ENCODE results near the gene TMEM132C. TPM values are rescaled to one million over a fixed set of nuclear protein-coding genes. Genes with fewer than 3 reads are reported as not detected.

Gene TMEM132C
- total and polyA plus RNA-seq, 2 of the 8 experiments (the other 6 are each of a cell fraction or from before 2014, with no cell fraction given): 0.23 to 0.76 TPM

- H3K14ac ChIP-seq (ENCODE audit: insufficient read length): no peak overlapping the region
- POLR2A ChIA-PET (ENCODE audit: partially characterized antibody): no interaction called here
- H2BK120ac ChIP-seq (replicated peaks; ENCODE audit: low read depth, low read length): no peak overlapping the region
- H3K23ac ChIP-seq (ENCODE audit: insufficient read length): no peak overlapping the region
- no peak overlapping the region for H3K4ac ChIP-seq (replicated peaks; ENCODE audit: insufficient read length, low read depth, low read length)
- H3K18ac ChIP-seq (ENCODE audit: extremely low read depth, low read length): no peak overlapping the region
- no peaks in the 10 kb centered on the region; the same call in 1 of the 2 replicates for H3K79me1 ChIP-seq (ENCODE audit: low read depth, low read length)
- no peak overlapping the region for H2BK15ac ChIP-seq (ENCODE audit: low read length)
- no peak overlapping the region for H3K56ac ChIP-seq (replicated peaks; ENCODE audit: insufficient read length, low read depth, low read length)
- no peaks in the 10 kb centered on the region for H3K36me3 ChIP-seq (ENCODE audit: control insufficient read depth in 2 of 4, insufficient read depth in 4 of 4, low read length in 3 of 4)
- H2AK5ac ChIP-seq (ENCODE audit: low read depth, low read length): no peak overlapping the region
- no peaks in the 10 kb centered on the region for H3K23me2 ChIP-seq (ENCODE audit: low read depth, low read length)
- H3K9me3 ChIP-seq (ENCODE audit: insufficient read depth in 2 of 2, low read depth in 1 of 2, low read length in 1 of 2): peaks cover 6 to 7% of the 10 kb centered on the region in 2 experiments; a peak in 3 of 4 replicates
- CTCF ChIA-PET (ENCODE audit: partially characterized antibody): interaction anchor here (0.6 kb wide), 1 partner anchor 530 kb away, joined by 3 read pairs; no protein-coding TSS in a partner anchor
- no peak overlapping the region for H2AFZ ChIP-seq (ENCODE audit: low read length)
- H3K9ac ChIP-seq (replicated peaks in 1 of 4; ENCODE audit: extremely low read depth in 1 of 4, low read depth in 3 of 4, low read length in 3 of 4): no peak overlapping the region
- H2BK20ac ChIP-seq (ENCODE audit: low read length): no peak overlapping the region
- H4K5ac ChIP-seq (ENCODE audit: insufficient read length, low read depth, low read length): no peak overlapping the region
- no peak overlapping the region for H4K91ac ChIP-seq (replicated peaks; ENCODE audit: insufficient read length, low read length)
- WGBS, 2 experiments (ENCODE audit: extremely low coverage in 1 of 2, insufficient coverage in 1 of 2, insufficient read length in 1 of 2, insufficient replicate concordance in 2 of 2, low coverage in 1 of 2, low lambda C conversion rate in 2 of 2, missing lambda C conversion rate in 1 of 2): 94% methylated on average over 12 of the region's 12 CpGs; no CpG with 5 or more reads in 1 of the 2 experiments
- 0 out of 7 replicates have a peak, but pooled peaks cover 0 to 2% (median 0%) of the 10 kb centered on the region in 4 experiments for H3K27me3 ChIP-seq (replicated peaks in 1 of 4; ENCODE audit: control insufficient read depth in 3 of 4, extremely low read depth in 1 of 4, insufficient read depth in 3 of 4, low read length in 3 of 4)
- no peak overlapping the region for H2BK5ac ChIP-seq (ENCODE audit: low read depth, low read length)
- no peak overlapping the region for H3K27ac ChIP-seq (ENCODE audit: low read depth, low read length)
- H4K20me1 ChIP-seq (replicated peaks in 1 of 2; ENCODE audit: control insufficient read depth in 1 of 2, insufficient read depth in 2 of 2, low read length in 2 of 2): no peaks in the 10 kb centered on the region
- H3K4me2 ChIP-seq (ENCODE audit: insufficient read depth in 1 of 2, low read depth in 2 of 2, low read length in 2 of 2): no peak overlapping the region
- no peak overlapping the region for H2BK12ac ChIP-seq (ENCODE audit: low read depth, low read length)
- FAIRE-seq (no peak), DNase-seq (ENCODE audit: low read depth in 1 of 2, low spot score in 2 of 2) (no peak)
- H3K4me1 ChIP-seq (replicated peaks in 1 of 4; ENCODE audit: control insufficient read depth in 3 of 4, insufficient read depth in 4 of 4, low read length in 3 of 4): peaks cover 0 to 6% (median 2%) of the 10 kb centered on the region in 4 experiments; a peak in 1 of 7 replicates
- H3K79me2 ChIP-seq (ENCODE audit: control insufficient read depth in 1 of 2, insufficient read depth in 2 of 2, low read length in 2 of 2): no peaks in the 10 kb centered on the region
- H3K4me3 ChIP-seq (ENCODE audit: extremely low read depth in 1 of 4, insufficient read depth in 2 of 4, low read depth in 3 of 4, low read length in 4 of 4): no peak overlapping the region
- H4K8ac ChIP-seq (ENCODE audit: extremely low read depth, insufficient read depth, low read length): no peak overlapping the region
- TF ChIP-seq POLR2A (IDR thresholded peaks at IDR 0.05; ENCODE audit: control extremely low read depth in 1 of 2, low read depth in 2 of 2, low read length in 2 of 2) (no peak), KDM4A (IDR thresholded peaks at IDR 0.05; ENCODE audit: low read depth, low read length, severe bottlenecking) (no peak), TEAD4 (IDR thresholded peaks at IDR 0.05; ENCODE audit: low read depth, low read length) (no peak), SP4 (IDR thresholded peaks at IDR 0.05; ENCODE audit: low read length) (no peak), CREB1 (IDR thresholded peaks at IDR 0.05) (no peak), ATF3 (IDR thresholded peaks at IDR 0.05; ENCODE audit: insufficient read depth, low read depth, low read length) (no peak), JUN (IDR thresholded peaks at IDR 0.05; ENCODE audit: low read depth, low read length) (no peak), ATF2 (IDR thresholded peaks at IDR 0.05; ENCODE audit: low read length) (no peak), POLR2AphosphoS5 (IDR thresholded peaks at IDR 0.05; ENCODE audit: low read depth, low read length) (no peak), HDAC6 (IDR thresholded peaks at IDR 0.05; ENCODE audit: low read depth, low read length) (no peak), BCL11A (IDR thresholded peaks at IDR 0.05; ENCODE audit: low read depth in 2 of 2, low read length in 2 of 2) (no peak), BACH1 (IDR thresholded peaks at IDR 0.05; ENCODE audit: low read length) (no peak), POU5F1 (IDR thresholded peaks at IDR 0.05; ENCODE audit: low read depth, low read length) (no peak), KDM5A (IDR thresholded peaks at IDR 0.05; ENCODE audit: low read length) (no peak)
Measured at GRCh38 chr12:128353301-128353700, 86.3 kb downstream of the TMEM132C start.
